ENCODE data around the gene CDK5RAP1. TPM values are rescaled to one million over a fixed set of nuclear protein-coding genes. Genes with fewer than 3 reads are reported as not detected.

The CDK5RAP1 gene
- polyA plus RNA-seq, 3 donors, result 24.4 to 65.0 (median 25.5) TPM

DNA sequence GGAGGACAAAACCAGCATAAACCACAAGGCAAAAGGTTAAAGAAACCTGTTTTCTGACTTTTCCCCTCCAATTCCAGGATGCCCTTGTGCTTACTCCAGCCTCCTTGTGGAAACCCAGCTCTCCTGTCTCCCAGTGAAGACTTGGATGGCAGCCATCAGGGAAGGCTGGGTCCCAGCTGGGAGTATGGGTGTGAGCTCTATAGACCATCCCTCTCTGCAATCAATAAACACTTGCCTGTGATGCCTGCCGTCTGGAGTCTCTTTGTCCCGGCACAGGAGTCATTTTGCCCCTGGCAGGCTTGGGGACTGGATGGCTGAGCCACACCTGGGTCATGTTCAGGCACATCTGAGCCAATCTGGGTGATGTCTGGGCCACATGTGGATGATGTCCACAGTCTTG is 91.7 kb downstream of the CDK5RAP1 start:
- intact Hi-C loops (cut with micrococcal nuclease), result no loop called here
- Histone ChIP-seq H3K4me3 (replicated peaks in 1 of 3; ENCODE audit: low read depth in 2 of 3, low read length in 3 of 3) (no peak overlapping the region), H3K27me3 (ENCODE audit: control insufficient read depth in 2 of 2, insufficient read depth in 2 of 2, low read length in 2 of 2) (no peaks in the 10 kb centered on the region), H3K27ac (ENCODE audit: low read depth in 1 of 2, low read length in 2 of 2) (no peak overlapping the region), H3K9me3 (replicated peaks in 1 of 2; ENCODE audit: control insufficient read depth in 1 of 2, insufficient read depth in 1 of 2, low read length in 2 of 2) (no peaks in the 10 kb centered on the region), H3K4me1 (ENCODE audit: control insufficient read depth in 1 of 2, insufficient read depth in 2 of 2, low read length in 2 of 2) (no peaks in the 10 kb centered on the region), H3K9ac (ENCODE audit: insufficient read depth, low read length, poor library complexity, severe bottlenecking) (no peak overlapping the region), H3K4me2 (replicated peaks; ENCODE audit: extremely low read depth, low read length, poor library complexity, severe bottlenecking) (no peak overlapping the region), H3K36me3 (replicated peaks in 1 of 2; ENCODE audit: control insufficient read depth in 1 of 2, insufficient read depth in 2 of 2, low read length in 2 of 2) (no peaks in the 10 kb centered on the region), H4K20me1 (ENCODE audit: insufficient read depth, low read length) (no peaks in the 10 kb centered on the region), H2AFZ (ENCODE audit: insufficient read depth, low read depth, low read length, poor library complexity, severe bottlenecking) (no peak overlapping the region), H3K79me2 (ENCODE audit: insufficient read depth, low read length) (no peaks in the 10 kb centered on the region)
- DNase-seq, result no peak
- Mint-ChIP-seq H3K4me3 (no peak overlapping the region), H3K27ac (no peak overlapping the region), H3K4me1 (no peaks in the 10 kb centered on the region), H3K36me3 (no peaks in the 10 kb centered on the region), H3K9me3 (peaks cover 0 to 6% (median 0%) of the 10 kb centered on the region in 7 donors), H3K27me3 (ENCODE audit: low read depth in 3 of 3) (peaks cover 0 to 2% (median 1%) of the 10 kb centered on the region in 3 donors)
- WGBS (ENCODE audit: insufficient coverage), result 76% methylated on average over 2 of the region's 2 CpGs
- TF ChIP-seq, protein P1, sequence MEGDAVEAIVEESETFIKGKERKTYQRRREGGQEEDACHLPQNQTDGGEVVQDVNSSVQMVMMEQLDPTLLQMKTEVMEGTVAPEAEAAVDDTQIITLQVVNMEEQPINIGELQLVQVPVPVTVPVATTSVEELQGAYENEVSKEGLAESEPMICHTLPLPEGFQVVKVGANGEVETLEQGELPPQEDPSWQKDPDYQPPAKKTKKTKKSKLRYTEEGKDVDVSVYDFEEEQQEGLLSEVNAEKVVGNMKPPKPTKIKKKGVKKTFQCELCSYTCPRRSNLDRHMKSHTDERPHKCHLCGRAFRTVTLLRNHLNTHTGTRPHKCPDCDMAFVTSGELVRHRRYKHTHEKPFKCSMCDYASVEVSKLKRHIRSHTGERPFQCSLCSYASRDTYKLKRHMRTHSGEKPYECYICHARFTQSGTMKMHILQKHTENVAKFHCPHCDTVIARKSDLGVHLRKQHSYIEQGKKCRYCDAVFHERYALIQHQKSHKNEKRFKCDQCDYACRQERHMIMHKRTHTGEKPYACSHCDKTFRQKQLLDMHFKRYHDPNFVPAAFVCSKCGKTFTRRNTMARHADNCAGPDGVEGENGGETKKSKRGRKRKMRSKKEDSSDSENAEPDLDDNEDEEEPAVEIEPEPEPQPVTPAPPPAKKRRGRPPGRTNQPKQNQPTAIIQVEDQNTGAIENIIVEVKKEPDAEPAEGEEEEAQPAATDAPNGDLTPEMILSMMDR (IDR thresholded peaks at IDR 0.05), result no peak

Other genes starting within 250 kb of the CDK5RAP1 start
- gene BPIFA2, start 233.4 kb downstream of the CDK5RAP1 start, polyA plus RNA-seq, result not detected
- not detected for gene BPIFA3, start 184.2 kb downstream of the CDK5RAP1 start, polyA plus RNA-seq
- gene BPIFA1, start 165.5 kb downstream of the CDK5RAP1 start, polyA plus RNA-seq, result not detected
- gene BPIFB1, start 118.3 kb downstream of the CDK5RAP1 start, polyA plus RNA-seq, result not detected
- gene SNTA1, start 42.2 kb upstream of the CDK5RAP1 start, polyA plus RNA-seq, result under 1 TPM; 0.56 to 0.93 (median 0.63) TPM
- 1 to 10 TPM; 1.7 to 9.7 (median 4.9) TPM for gene CBFA2T2, start 88.6 kb upstream of the CDK5RAP1 start, polyA plus RNA-seq